Colonic mucosa (tissue), 4 donors: ENCODE data around the gene GPM6B. TPM values are rescaled to one million over a fixed set of nuclear protein-coding genes. Genes with fewer than 3 reads are reported as not detected.

Source experiments
- DNase-seq: peaks from one replicate; pipeline ENCODE4 v3.0.0-alpha.2; 2020
- H3K27ac ChIP-seq: fragments of 200-600 bp; one replicate; pipeline ENCODE4 v1.8.0; 2021
- H3K27me3 ChIP-seq: fragments of 200-600 bp; one replicate; pipeline ENCODE4 v1.8.0; 2021
- H3K36me3 ChIP-seq: fragments of 200-600 bp; one replicate; pipeline ENCODE4 v1.8.0; 2021
- H3K4me1 ChIP-seq: fragments of 200-600 bp; one replicate; pipeline ENCODE4 v1.8.0; 2021; ENCODE audit warnings: mild to moderate bottlenecking
- H3K4me3 ChIP-seq: fragments of 200-600 bp; one replicate; pipeline ENCODE4 v1.8.0; 2021
- H3K9ac ChIP-seq, 2 donors: one replicate each; pipeline ENCODE4 v1.7.0; 2013; ENCODE audit warnings: control low read depth in 2 of 2, low read depth in 2 of 2, low read length in 2 of 2
- H3K9me3 ChIP-seq: fragments of 200-600 bp; one replicate; pipeline ENCODE4 v1.8.0; 2021
- CTCF ChIP-seq: fragments of 200-600 bp; IDR thresholded peaks from one replicate; pipeline ENCODE4 v1.8.0; 2022; ENCODE audit warnings: antibody characterized with exemption, mild to moderate bottlenecking
- intact Hi-C: fragments of 100-400 bp; cut with DNase I; formaldehyde crosslinking; loops from one replicate; pipeline ENCODE4 v1.14.1; 2022
- total RNA-seq, 2 donors: library from RNA; stranded (reverse); fragmentation: NEBNext Ultra II Directional in 1 of 2; extraction: Animal tissue kit (Norgen Biotek cat#: 25700) in 1 of 2; gene quantifications; one replicate each; pipeline ENCODE4 v1.2.1, GENCODE V29; 2021
- donor health status: healthy.
- donor health status: DM: no; HTN: no; CAD: no.
- donor health status: DM: no; HTN: no; CAD: no.

GPM6B gene
- total RNA-seq, 2 donors from 2014 or later, result 2.7 to 8.6 TPM

GRCh38 chrX:13764281-13764680, 52.6 kb downstream of the GPM6B start:
- Histone ChIP-seq H3K9me3 (no peaks in the 10 kb centered on the region), H3K9ac (no peak overlapping the region), H3K4me3 (no peak overlapping the region), H3K36me3 (peaks cover 5% of the 10 kb centered on the region), H3K4me1 (no peaks in the 10 kb centered on the region), H3K27me3 (no peaks in the 10 kb centered on the region), H3K27ac (no peak overlapping the region)
- intact Hi-C loops, result no loop called here
- TF ChIP-seq CTCF, result no peak
- no peak for DNase-seq

- H3K9me3 ChIP-seq, result no peaks in the 10 kb centered on the region
- H3K9ac ChIP-seq, result no peak overlapping the region
- H3K27me3 ChIP-seq, result no peaks in the 10 kb centered on the region
- H3K4me3 ChIP-seq, result no peak overlapping the region
- peaks cover 5% of the 10 kb centered on the region for H3K36me3 ChIP-seq
- intact Hi-C loops, result no loop called here
- H3K4me1 ChIP-seq, result no peaks in the 10 kb centered on the region
- TF ChIP-seq CTCF, result no peak
- DNase-seq, result no peak
- H3K27ac ChIP-seq, result no peak overlapping the region
Measured at GRCh38 chrX:13763489-13763888, 53.4 kb downstream of the GPM6B start.

- Histone ChIP-seq H3K27ac (no peak overlapping the region), H3K9me3 (no peaks in the 10 kb centered on the region), H3K9ac (no peak overlapping the region), H3K27me3 (no peaks in the 10 kb centered on the region), H3K4me1 (no peaks in the 10 kb centered on the region), H3K4me3 (no peak overlapping the region), H3K36me3 (no peaks in the 10 kb centered on the region)
- TF ChIP-seq CTCF, result no peak
- intact Hi-C loops, result no loop called here
- no peak for DNase-seq
Measured at GRCh38 chrX:13761606-13762414, 55.1 kb downstream of the GPM6B start.

DNA sequence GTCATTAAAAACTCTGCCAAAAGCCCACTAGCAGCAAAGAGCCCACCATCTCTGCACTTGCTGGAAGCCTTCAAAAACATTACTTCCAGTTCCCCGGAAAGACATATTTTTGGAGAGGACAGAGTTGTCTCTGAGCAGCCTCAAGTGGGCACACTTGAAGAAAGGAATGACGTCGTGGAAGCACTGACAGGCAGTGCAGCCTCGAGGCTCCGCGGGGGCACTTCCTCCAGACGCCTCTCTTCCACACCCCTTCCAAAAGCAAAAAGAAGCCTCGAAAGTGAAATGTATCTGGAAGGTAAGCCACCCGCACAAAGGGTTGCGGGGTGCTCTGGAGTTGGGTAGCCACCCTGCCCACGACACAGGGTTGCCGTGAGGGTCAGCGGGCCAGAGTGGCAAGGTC, 56.5 kb downstream of the GPM6B start:
- TF ChIP-seq CTCF, result no peak
- no peaks in the 10 kb centered on the region for H3K27me3 ChIP-seq
- intact Hi-C loops, result no loop called here
- H3K4me3 ChIP-seq, result no peak overlapping the region
- H3K9me3 ChIP-seq, result no peaks in the 10 kb centered on the region
- H3K27ac ChIP-seq, result no peak overlapping the region
- no peak for DNase-seq
- H3K36me3 ChIP-seq, result no peaks in the 10 kb centered on the region
- H3K9ac ChIP-seq, result no peak overlapping the region
- no peaks in the 10 kb centered on the region for H3K4me1 ChIP-seq

DNA sequence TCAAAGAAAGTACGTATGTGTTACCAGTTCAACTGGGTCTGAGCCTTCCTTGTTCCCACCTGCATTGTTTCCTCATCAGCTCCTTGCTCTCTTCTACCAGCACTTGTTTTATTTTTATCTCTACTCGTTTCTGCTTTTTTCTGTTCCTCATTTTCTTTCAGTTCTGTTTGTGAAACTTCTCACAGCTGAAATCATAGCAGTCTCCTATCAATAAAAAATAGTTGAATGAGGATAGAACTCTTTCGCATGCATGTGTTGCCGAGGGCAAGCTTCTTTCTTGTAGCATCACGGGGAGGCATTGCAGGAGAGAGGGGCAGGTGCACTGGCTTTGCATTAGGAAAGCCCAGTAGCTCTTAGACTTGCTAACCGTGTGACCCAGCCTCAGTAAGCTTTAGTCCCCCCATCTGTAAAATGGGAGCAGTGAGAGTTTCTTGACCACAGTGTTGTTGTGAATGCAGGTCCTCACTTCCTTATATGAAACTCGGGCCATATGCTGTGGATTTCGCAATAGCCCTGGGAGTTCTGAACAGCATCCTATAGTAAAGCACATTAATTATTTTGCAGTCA, 57.7 kb downstream of the GPM6B start:
- Histone ChIP-seq H3K9me3 (no peaks in the 10 kb centered on the region), H3K4me3 (no peak overlapping the region), H3K36me3 (no peaks in the 10 kb centered on the region), H3K27ac (no peak overlapping the region), H3K9ac (no peak overlapping the region), H3K4me1 (no peaks in the 10 kb centered on the region), H3K27me3 (no peaks in the 10 kb centered on the region)
- DNase-seq, result no peak
- intact Hi-C loops, result loop anchor here (10.0 kb wide), 1 partner anchor 244 kb away; no protein-coding TSS in a partner anchor
- no peak for TF ChIP-seq CTCF
